GM19238 (cell line): ENCODE data around the gene CAPN15.

Experiments
- DNase-seq: peaks from one replicate; pipeline ENCODE4 v3.0.0; 2011; ENCODE audit warnings: low spot score; ENCODE audit not compliant: insufficient read length

The CAPN15 gene

GRCh38 chr16:525520-526180 is 1.9 kb upstream of the CAPN15 start:
- DNase-seq, result peak; percentile 54

GRCh38 chr16:526181-527014 is 1.1 kb upstream of the CAPN15 start:
- no peak for DNase-seq

- DNase-seq, result no peak
Observed at GRCh38 chr16:528111-529011, 849 bp downstream of the CAPN15 start.

- no peak for DNase-seq
Observed at GRCh38 chr16:529012-529575, 1.6 kb downstream of the CAPN15 start.

GRCh38 chr16:530111-530817 is 2.8 kb downstream of the CAPN15 start:
- no peak for DNase-seq

GRCh38 chr16:531494-532125 is 4.1 kb downstream of the CAPN15 start:
- no peak for DNase-seq

GRCh38 chr16:533391-534123 is 6.0 kb downstream of the CAPN15 start:
- DNase-seq, result no peak

- DNase-seq, result no peak
Observed at GRCh38 chr16:534135-534534, 6.6 kb downstream of the CAPN15 start.

GRCh38 chr16:534856-535445 is 7.4 kb downstream of the CAPN15 start:
- DNase-seq, result no peak

- no peak for DNase-seq
Observed at GRCh38 chr16:535446-536405, 8.2 kb downstream of the CAPN15 start.

GRCh38 chr16:536746-537145 is 9.2 kb downstream of the CAPN15 start:
- DNase-seq, result no peak

- no peak for DNase-seq
Observed at GRCh38 chr16:537415-538335, 10.2 kb downstream of the CAPN15 start.

GRCh38 chr16:539901-540530 is 12.5 kb downstream of the CAPN15 start:
- no peak for DNase-seq

- DNase-seq, result no peak
Observed at GRCh38 chr16:540645-541340, 13.3 kb downstream of the CAPN15 start.

- DNase-seq, result no peak
Observed at GRCh38 chr16:543301-544164, 16.0 kb downstream of the CAPN15 start.
